Naive thymus-derived CD8-positive, alpha-beta T cell (primary cell): ENCODE data around the gene HS3ST1. TPM values are rescaled to one million over a fixed set of nuclear protein-coding genes. Genes with fewer than 3 reads are reported as not detected.

Source experiments
- ATAC-seq, 2 donors: fragments of 150-1000 bp; cut with Tn5 transposase in 1 of 2; sonication (Bioruptor Pico), chemical (Tn5 transposase) in 1 of 2; 1 replicate in 1 of 2; 2 replicates in 1 of 2; pipeline ENCODE4 v1.10.0; 2021; ENCODE audit warnings: mild to moderate bottlenecking in 2 of 2, moderate library complexity in 2 of 2
- POLR2A ChIA-PET: fragments of 350-600 bp; sonication (Branson Sonifier 250); formaldehyde crosslinking; loops from one replicate; lab custom pipeline; 2021; ENCODE audit warnings: antibody characterized with exemption; lab: Charles Lee
- DNase-seq, 10 donors: peaks; one replicate each; pipeline versions ENCODE4 v3.0.0 to v3.0.0-alpha.2; 2020 to 2022
- H3K27ac Mint-ChIP-seq, 10 donors: one replicate each; pipeline ENCODE4 v1.8.0; 2020 to 2022; ENCODE audit warnings: mild to moderate bottlenecking in 10 of 10, mixed read lengths in 10 of 10, moderate library complexity in 4 of 10, inconsistent platforms in 1 of 10
- H3K27me3 Mint-ChIP-seq, 5 donors: one replicate each; pipeline ENCODE4 v1.8.0; 2021 to 2022; ENCODE audit warnings: mixed read lengths in 5 of 5
- H3K36me3 Mint-ChIP-seq, 3 donors: one replicate each; pipeline ENCODE4 v1.8.0; 2020 to 2022; ENCODE audit warnings: mixed read lengths in 3 of 3, mild to moderate bottlenecking in 2 of 3, inconsistent platforms in 1 of 3
- H3K4me1 Mint-ChIP-seq, 4 donors: one replicate each; pipeline ENCODE4 v1.8.0; 2021 to 2022; ENCODE audit warnings: mixed read lengths in 4 of 4
- H3K4me3 Mint-ChIP-seq, 10 donors: one replicate each; pipeline ENCODE4 v1.8.0; 2020 to 2022; ENCODE audit warnings: mild to moderate bottlenecking in 10 of 10, mixed read lengths in 10 of 10, moderate library complexity in 6 of 10, inconsistent platforms in 1 of 10
- H3K9me3 Mint-ChIP-seq, 9 donors: one replicate each; pipeline ENCODE4 v1.8.0; 2020 to 2022; ENCODE audit warnings: mixed read lengths in 9 of 9, mild to moderate bottlenecking in 3 of 9, inconsistent platforms in 1 of 9, moderate library complexity in 1 of 9
- polyA plus RNA-seq, 3 donors: library from polyadenylated mRNA; unstranded; fragments of 300-500 nt; fragmentation: Illumina TruSeq; gene quantifications; one replicate each; pipeline ENCODE4 v1.2.3, GENCODE V29; 2021
- total RNA-seq, 8 experiments: library from RNA in 2 of 8; stranded (reverse) in 2 of 8; gene quantifications; one replicate each; pipeline ENCODE4 v1.2.3 and lab custom pipeline; 2021 to 2026

Gene HS3ST1
- total and polyA plus RNA-seq, 5 experiments from 2014 or later = 0.60 to 0.86 TPM; not detected in 3

GRCh38 chr4:11430536-11430935, 1.8 kb upstream of the HS3ST1 start:
- DNase-seq = no peak
- no peak for ATAC-seq
- POLR2A ChIA-PET = no interaction called here
- H3K4me3 Mint-ChIP-seq = peak overlapping the region in 3 of 10 donors; percentile 14 to 43 (median 20)
- H3K9me3 Mint-ChIP-seq = peaks cover 0 to 12% (median 0%) of the 10 kb centered on the region in 9 donors
- no peak overlapping the region for H3K27ac Mint-ChIP-seq
- peaks cover 0 to 3% (median 0%) of the 10 kb centered on the region in 3 donors for H3K36me3 Mint-ChIP-seq
- H3K4me1 Mint-ChIP-seq = peaks cover 8 to 32% (median 18%) of the 10 kb centered on the region in 4 donors
- H3K27me3 Mint-ChIP-seq = peaks cover 15 to 38% (median 21%) of the 10 kb centered on the region in 5 donors

GRCh38 chr4:11429699-11430045, 978 bp upstream of the HS3ST1 start:
- H3K4me1 Mint-ChIP-seq = peaks cover 8 to 32% (median 18%) of the 10 kb centered on the region in 4 donors
- H3K27ac Mint-ChIP-seq = no peak overlapping the region
- H3K36me3 Mint-ChIP-seq = peaks cover 0 to 3% (median 0%) of the 10 kb centered on the region in 3 donors
- peaks cover 0 to 4% (median 0%) of the 10 kb centered on the region in 9 donors for H3K9me3 Mint-ChIP-seq
- ATAC-seq (no peak), DNase-seq (no peak)
- H3K4me3 Mint-ChIP-seq = peak overlapping the region; percentile 44 to 81 (median 70)
- peaks cover 15 to 38% (median 21%) of the 10 kb centered on the region in 5 donors for H3K27me3 Mint-ChIP-seq
- POLR2A ChIA-PET = no interaction called here

- Mint-ChIP-seq H3K27me3 (peaks cover 15 to 38% (median 21%) of the 10 kb centered on the region in 5 donors), H3K4me1 (peaks cover 8 to 35% (median 18%) of the 10 kb centered on the region in 4 donors), H3K4me3 (peak overlapping the region; percentile 64 to 81 (median 74)), H3K9me3 (no peaks in the 10 kb centered on the region), H3K36me3 (peaks cover 0 to 3% (median 0%) of the 10 kb centered on the region in 3 donors), H3K27ac (no peak overlapping the region)
- DNase-seq (peak in 4 of 10 donors; percentile 17 to 36 (median 20)), ATAC-seq (peak; percentile 57 to 84)
- POLR2A ChIA-PET = no interaction called here
Measured at GRCh38 chr4:11428899-11429698, 405 bp upstream of the HS3ST1 start.

DNA sequence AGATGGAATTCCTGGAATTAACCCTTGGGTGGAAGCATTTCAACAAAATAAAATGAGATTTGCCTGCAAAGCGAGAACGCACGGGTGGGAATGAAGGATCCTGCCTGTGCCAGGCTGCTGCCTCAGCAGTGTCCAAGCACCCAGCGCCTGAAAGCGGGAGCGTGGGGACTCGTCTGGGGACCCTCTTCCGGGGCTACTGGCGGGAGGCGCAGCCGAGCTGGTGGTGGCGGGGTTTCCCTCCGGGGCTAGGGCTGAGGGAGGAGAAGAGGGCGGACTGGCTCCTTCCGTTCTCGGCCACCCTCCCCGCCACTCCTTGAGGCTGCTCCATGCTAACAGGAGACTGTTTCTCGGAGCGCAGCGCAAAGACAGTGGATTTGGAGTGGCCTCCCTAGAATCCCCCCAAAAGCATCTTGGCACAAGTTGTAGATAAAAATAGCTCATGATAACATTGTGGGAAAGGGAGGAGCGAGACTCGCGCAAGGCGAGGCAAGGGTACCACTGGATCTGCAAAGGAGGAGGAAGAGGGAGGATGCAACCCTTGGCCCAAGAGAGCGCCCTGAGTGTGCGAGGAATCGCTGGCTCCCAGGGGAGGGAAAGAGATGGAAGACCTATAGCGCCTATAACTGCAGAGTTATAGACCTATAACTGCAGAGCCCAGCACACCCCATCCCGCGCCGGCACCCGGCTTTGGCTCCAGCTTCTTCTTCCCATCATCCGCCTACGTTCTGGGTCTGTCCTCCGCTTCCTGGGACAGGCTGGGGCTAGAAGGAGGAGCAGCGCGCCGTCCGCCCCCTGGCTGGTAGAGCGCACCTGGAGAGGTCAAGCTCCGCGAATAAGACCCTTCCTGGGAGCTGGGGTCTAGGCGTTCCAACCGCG, 1.3 kb downstream of the HS3ST1 start:
- Mint-ChIP-seq H3K27ac (peak overlapping the region in 1 of 10 donors; percentile 68), H3K4me3 (peak overlapping the region; percentile 62 to 81 (median 68)), H3K4me1 (peaks cover 8 to 39% (median 18%) of the 10 kb centered on the region in 4 donors), H3K27me3 (peaks cover 15 to 38% (median 21%) of the 10 kb centered on the region in 5 donors), H3K9me3 (no peaks in the 10 kb centered on the region), H3K36me3 (peaks cover 0 to 3% (median 0%) of the 10 kb centered on the region in 3 donors)
- ATAC-seq = no peak
- POLR2A ChIA-PET = no interaction called here
- DNase-seq = no peak

DNA sequence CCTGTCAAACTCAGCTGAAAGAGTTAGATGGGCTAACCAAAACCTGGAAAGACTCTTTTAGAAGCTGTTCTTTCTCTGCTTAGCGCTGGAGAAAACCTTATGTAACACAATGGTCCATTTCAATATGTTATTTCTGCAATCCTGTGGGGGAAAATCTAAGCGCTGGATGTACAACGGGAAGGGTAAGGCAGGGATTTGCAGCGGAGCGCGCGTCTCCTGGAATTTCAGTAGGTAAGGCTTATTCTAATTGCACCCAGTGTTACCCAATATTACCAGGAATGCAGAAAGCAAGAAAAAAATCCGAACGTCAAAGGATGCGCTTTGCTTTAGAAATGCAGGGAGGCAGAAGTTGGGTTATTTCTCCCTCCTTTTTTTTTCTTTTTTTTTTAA, 2.0 kb downstream of the HS3ST1 start:
- ATAC-seq (no peak), DNase-seq (no peak)
- Mint-ChIP-seq H3K27me3 (peaks cover 16 to 32% (median 21%) of the 10 kb centered on the region in 5 donors), H3K4me1 (peaks cover 8 to 39% (median 18%) of the 10 kb centered on the region in 4 donors), H3K9me3 (no peaks in the 10 kb centered on the region), H3K36me3 (peaks cover 0 to 3% (median 0%) of the 10 kb centered on the region in 3 donors), H3K27ac (no peak overlapping the region), H3K4me3 (peak overlapping the region in 5 of 10 donors; percentile 1 to 64 (median 18))
- POLR2A ChIA-PET = no interaction called here

GRCh38 chr4:11426003-11426402, 2.7 kb downstream of the HS3ST1 start:
- Mint-ChIP-seq H3K4me3 (peak overlapping the region in 1 of 10 donors; percentile 12), H3K9me3 (no peaks in the 10 kb centered on the region), H3K27me3 (peaks cover 10 to 28% (median 21%) of the 10 kb centered on the region in 5 donors), H3K27ac (no peak overlapping the region), H3K4me1 (peaks cover 8 to 43% (median 18%) of the 10 kb centered on the region in 4 donors), H3K36me3 (peaks cover 0 to 3% (median 0%) of the 10 kb centered on the region in 3 donors)
- DNase-seq (no peak), ATAC-seq (no peak)
- POLR2A ChIA-PET = no interaction called here

GRCh38 chr4:11424856-11425255, 3.8 kb downstream of the HS3ST1 start:
- Mint-ChIP-seq H3K36me3 (peaks cover 0 to 3% (median 0%) of the 10 kb centered on the region in 3 donors), H3K27ac (no peak overlapping the region), H3K9me3 (no peaks in the 10 kb centered on the region), H3K27me3 (peaks cover 8 to 24% (median 18%) of the 10 kb centered on the region in 5 donors), H3K4me1 (peaks cover 8 to 43% (median 18%) of the 10 kb centered on the region in 4 donors), H3K4me3 (no peak overlapping the region)
- DNase-seq (no peak), ATAC-seq (no peak)
- POLR2A ChIA-PET = interaction anchor here (0.6 kb wide), 1 partner anchor 759 kb away, joined by 7 read pairs; no protein-coding TSS in a partner anchor

DNA sequence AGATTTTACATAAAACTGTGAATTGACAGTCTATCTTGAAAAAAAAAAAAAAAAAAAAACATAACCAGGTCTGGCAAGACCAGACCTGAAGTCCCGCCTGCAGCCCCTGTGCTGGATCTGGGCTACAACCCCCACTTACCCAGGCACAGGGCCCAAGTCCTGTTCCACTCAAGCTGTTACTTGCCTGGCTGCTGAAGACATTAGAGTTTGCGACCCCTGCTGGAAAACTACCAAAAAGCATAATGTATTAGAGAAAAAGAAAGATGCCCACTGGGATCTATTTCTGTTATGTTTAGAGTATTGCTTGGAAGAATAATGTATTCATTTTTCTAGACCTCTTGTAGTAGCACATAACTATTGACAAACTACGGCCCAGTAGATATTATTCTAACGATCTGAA, 4.7 kb downstream of the HS3ST1 start:
- Mint-ChIP-seq H3K36me3 (no peaks in the 10 kb centered on the region), H3K27me3 (peaks cover 8 to 24% (median 17%) of the 10 kb centered on the region in 5 donors), H3K4me1 (peaks cover 5 to 37% (median 15%) of the 10 kb centered on the region in 4 donors), H3K4me3 (no peak overlapping the region), H3K27ac (no peak overlapping the region), H3K9me3 (no peaks in the 10 kb centered on the region)
- ATAC-seq = peak in 1 of 2 donors; percentile 33
- POLR2A ChIA-PET = interaction anchor here (0.6 to 1.2 kb wide), 2 partner anchors 758 to 963 kb away, joined by 3 to 7 read pairs; no protein-coding TSS in a partner anchor
- peak in 6 of 10 donors; percentile 9 to 35 (median 22) for DNase-seq

- no peak for DNase-seq
- H3K4me3 Mint-ChIP-seq = no peak overlapping the region
- H3K36me3 Mint-ChIP-seq = no peaks in the 10 kb centered on the region
- ATAC-seq = no peak
- POLR2A ChIA-PET = interaction anchor here (1.2 kb wide), 1 partner anchor 962 kb away, joined by 3 read pairs; no protein-coding TSS in a partner anchor
- H3K4me1 Mint-ChIP-seq = peaks cover 5 to 37% (median 14%) of the 10 kb centered on the region in 4 donors
- H3K27ac Mint-ChIP-seq = peak overlapping the region in 1 of 10 donors; percentile 6
- H3K27me3 Mint-ChIP-seq = peaks cover 8 to 23% (median 16%) of the 10 kb centered on the region in 5 donors
- H3K9me3 Mint-ChIP-seq = no peaks in the 10 kb centered on the region
Measured at GRCh38 chr4:11423465-11423864, 5.2 kb downstream of the HS3ST1 start.

GRCh38 chr4:11421116-11421515, 7.6 kb downstream of the HS3ST1 start:
- DNase-seq = no peak
- H3K4me3 Mint-ChIP-seq = no peak overlapping the region
- H3K4me1 Mint-ChIP-seq = peaks cover 0 to 24% (median 0%) of the 10 kb centered on the region in 4 donors
- ATAC-seq = no peak
- peak overlapping the region in 1 of 10 donors; percentile 13 for H3K27ac Mint-ChIP-seq
- H3K27me3 Mint-ChIP-seq = peaks cover 0 to 3% (median 0%) of the 10 kb centered on the region in 5 donors
- no peaks in the 10 kb centered on the region for H3K36me3 Mint-ChIP-seq
- H3K9me3 Mint-ChIP-seq = no peaks in the 10 kb centered on the region
- POLR2A ChIA-PET = no interaction called here

- POLR2A ChIA-PET = no interaction called here
- ATAC-seq (no peak), DNase-seq (no peak)
- H3K4me1 Mint-ChIP-seq = peaks cover 0 to 26% (median 0%) of the 10 kb centered on the region in 4 donors
- no peaks in the 10 kb centered on the region for H3K9me3 Mint-ChIP-seq
- H3K4me3 Mint-ChIP-seq = no peak overlapping the region
- peaks cover 0 to 3% (median 0%) of the 10 kb centered on the region in 5 donors for H3K27me3 Mint-ChIP-seq
- H3K27ac Mint-ChIP-seq = no peak overlapping the region
- no peaks in the 10 kb centered on the region for H3K36me3 Mint-ChIP-seq
Measured at GRCh38 chr4:11420327-11420726, 8.4 kb downstream of the HS3ST1 start.

DNA sequence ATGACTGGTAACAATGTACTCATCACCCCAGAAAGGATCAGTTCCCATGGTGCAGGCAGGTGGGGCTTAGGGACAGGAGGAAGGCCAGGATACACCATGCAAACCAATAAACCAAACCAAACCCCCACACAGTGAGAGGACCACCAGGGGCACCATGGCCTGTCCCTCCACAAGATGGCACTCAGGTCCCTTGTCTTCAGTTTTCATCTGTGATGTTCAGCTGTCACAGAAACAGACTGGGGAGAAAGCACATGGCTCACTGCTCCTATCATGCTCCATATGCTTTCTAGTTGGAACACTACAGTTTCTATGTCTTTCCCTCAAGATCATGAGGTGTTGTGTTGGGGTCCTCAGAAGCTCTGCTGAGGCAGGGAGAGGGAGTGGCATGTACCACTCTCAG, 10.1 kb downstream of the HS3ST1 start:
- Mint-ChIP-seq H3K4me1 (peaks cover 0 to 20% (median 0%) of the 10 kb centered on the region in 4 donors), H3K27ac (no peak overlapping the region), H3K27me3 (peaks cover 0 to 3% (median 0%) of the 10 kb centered on the region in 5 donors), H3K4me3 (no peak overlapping the region), H3K9me3 (no peaks in the 10 kb centered on the region), H3K36me3 (no peaks in the 10 kb centered on the region)
- POLR2A ChIA-PET = no interaction called here
- DNase-seq (peak in 4 of 10 donors; percentile 6 to 31 (median 23)), ATAC-seq (no peak)
